NCI-H345 treated with DMSO at 0.1 percent for 48 hours (cell line): ENCODE measurements around the gene MSRB2.
"Not testable (repeated sequence)": the region's sequence is repeated elsewhere in the genome, so short reads cannot be mapped to it uniquely, and the experiment has no call there.

Experiments used
- DNase-seq: peaks from one replicate; lab custom pipeline; 2025; ENCODE audit not compliant: unreplicated experiment; lab: John Stamatoyannopoulos, UW

Gene MSRB2

DNA sequence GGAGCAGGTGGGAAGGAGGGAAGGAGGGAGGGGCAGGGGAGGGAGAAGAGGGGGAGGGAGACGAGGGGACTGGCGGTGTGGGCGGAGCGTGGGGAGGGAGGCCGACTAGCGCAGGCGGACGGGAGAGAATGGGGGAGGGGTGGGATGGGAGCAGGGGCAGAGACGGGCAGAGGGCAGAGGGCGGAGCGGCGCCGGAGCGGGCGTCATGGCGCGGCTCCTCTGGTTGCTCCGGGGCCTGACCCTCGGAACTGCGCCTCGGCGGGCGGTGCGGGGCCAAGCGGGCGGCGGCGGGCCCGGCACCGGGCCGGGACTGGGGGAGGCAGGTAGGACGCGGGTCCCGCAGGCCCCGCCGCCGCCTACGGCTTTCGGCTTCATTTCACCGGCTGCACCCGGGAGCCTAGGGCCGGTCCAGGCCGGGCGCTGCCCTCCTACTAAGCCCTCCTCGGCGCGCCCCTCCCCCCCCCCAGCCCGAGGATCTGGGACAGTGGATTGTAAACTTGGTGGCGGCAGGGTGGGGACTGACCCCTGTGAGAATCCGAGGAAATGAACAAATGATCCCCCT, at the start of gene MSRB2:
TSS of gene MSRB2 (plus strand) at position 176 of the 562 bp plus-strand sequence. CDS start at position 206, 30 bp downstream.
- peak; percentile 44 for DNase-seq

DNA sequence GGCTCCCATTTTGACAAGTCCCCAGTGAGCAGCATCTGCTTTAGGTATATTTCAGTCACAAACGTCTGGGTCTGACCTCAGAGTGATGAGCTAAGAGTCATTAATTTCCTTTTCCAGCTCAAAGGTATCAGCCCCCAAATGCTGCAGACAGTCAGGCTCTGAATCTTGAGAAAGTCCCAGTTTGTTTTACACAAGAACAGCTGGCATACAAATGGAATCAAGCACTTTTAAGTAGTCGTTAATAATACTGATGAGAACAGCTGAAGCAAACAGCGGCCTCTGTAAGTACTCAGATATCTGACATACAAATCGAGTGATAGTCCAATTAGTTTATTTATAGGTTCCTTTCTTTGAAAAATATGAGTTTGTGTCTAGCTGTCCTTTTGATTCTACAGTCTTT, 49.4 kb upstream of the MSRB2 start:
- no peak for DNase-seq

- no peak for DNase-seq
Observed at GRCh38 chr10:23047201-23048050, 48.0 kb upstream of the MSRB2 start.

DNA sequence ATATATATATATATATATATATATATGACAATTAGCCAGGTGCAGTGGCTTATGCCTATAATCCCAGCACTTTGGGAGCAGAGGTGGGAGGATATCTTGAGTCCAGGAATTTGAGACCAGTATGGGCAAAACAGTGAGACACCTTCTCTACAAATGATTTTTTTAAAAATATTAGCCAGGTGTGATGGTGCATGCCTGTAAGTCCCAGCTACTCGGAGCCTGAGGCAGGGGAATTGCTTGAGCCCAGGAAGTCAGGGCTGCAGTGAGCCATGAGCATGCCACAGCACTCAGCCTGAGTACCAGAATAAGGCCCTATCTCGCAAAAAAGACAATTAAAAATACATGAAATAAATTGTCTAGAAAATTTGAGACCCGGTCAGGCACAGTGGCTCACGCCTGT, 47.2 kb upstream of the MSRB2 start:
- no peak for DNase-seq

GRCh38 chr10:23051278-23051677, 44.1 kb upstream of the MSRB2 start:
- DNase-seq = no peak

- no peak for DNase-seq
Observed at GRCh38 chr10:23051855-23052331, 43.5 kb upstream of the MSRB2 start.

DNA sequence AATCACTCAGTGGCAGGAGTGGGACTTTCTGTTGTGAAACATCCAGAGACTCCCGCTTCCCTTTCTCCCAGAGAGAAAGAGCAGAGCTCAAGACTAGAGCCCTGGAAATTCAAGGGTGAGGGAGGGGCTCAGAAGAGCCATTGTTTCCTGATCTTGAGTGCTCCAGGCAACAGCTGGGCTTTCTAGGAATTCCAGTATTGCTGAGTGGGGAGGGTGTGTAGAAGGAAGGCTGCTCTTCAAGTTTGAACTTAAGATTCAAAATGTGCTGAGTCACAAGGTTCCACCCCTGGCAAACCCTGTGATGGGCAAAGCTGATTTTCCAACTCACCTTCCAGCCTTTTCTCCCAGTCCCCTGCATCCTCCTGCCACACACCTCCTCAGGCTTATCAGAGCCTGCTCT, 42.3 kb upstream of the MSRB2 start:
- DNase-seq = no peak

GRCh38 chr10:23055424-23056185, 39.8 kb upstream of the MSRB2 start:
- DNase-seq = no peak

- no peak for DNase-seq
Observed at GRCh38 chr10:23056186-23056579, 39.2 kb upstream of the MSRB2 start.

- no peak for DNase-seq
Observed at GRCh38 chr10:23058366-23058765, 37.0 kb upstream of the MSRB2 start.

DNA sequence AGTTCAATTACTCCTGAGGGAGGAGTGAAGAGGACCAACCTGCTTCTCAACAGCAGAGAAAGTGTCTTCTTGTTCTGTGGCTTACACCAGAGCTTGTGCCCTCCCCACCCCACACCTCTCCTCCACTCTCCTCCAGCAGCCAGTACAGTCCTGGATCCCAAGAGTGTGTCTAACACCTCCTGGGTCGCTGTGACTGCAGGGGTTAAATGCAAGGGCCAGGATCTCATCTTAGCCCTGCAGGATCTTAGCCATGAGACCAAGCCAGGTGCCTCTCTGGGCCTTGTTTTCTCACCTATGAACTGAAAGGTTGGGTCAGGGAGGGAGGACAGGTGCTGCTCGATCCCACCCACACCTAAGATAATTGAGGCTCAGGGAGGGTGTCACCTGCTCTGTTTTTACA, 34.5 kb upstream of the MSRB2 start:
- no peak for DNase-seq

DNA sequence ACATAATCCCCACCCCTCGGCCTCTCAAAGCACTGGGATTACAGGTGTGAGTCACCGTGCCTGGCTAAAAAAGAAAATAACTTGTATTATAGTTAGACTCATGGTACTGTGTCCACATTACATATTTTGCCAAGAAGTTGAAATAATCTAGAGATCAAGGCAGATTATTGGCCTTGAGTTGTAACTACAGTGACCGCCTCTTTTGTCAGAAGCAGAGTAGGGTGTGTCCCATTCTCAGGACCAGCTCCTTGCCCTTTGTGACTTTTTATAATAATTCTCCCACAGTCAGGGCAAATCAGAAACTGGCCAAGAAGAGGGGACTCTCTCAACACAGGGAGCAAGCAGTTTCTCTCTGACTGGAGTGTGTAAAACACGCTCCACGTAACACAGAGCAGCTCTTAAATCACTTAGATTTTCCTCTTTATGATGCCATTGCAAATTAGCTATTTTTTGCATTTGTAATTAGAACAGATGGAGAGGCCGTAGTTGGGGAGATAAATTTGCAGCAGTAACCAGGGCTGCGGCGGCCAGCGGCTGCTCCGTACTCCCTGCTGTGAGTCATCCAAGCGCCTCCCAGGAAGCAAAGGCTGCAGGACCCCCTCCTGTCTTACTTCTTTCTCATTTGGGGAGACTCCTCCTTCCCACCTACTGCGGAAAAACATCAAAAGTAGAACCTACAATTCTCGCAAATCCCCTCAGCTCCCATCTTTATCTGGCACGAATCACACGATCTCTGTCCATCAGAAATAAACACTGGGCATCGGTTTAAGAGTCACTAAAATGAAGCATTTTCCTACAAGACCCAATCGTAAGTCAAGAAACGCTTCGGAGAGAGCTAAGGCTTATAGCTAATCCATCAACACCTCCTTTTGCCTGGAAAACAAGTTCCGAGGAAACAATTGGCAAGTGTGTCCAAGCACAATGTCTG, 32.1 kb upstream of the MSRB2 start:
- no peak for DNase-seq

- no peak for DNase-seq
Observed at GRCh38 chr10:23063973-23064812, 31.2 kb upstream of the MSRB2 start.

DNA sequence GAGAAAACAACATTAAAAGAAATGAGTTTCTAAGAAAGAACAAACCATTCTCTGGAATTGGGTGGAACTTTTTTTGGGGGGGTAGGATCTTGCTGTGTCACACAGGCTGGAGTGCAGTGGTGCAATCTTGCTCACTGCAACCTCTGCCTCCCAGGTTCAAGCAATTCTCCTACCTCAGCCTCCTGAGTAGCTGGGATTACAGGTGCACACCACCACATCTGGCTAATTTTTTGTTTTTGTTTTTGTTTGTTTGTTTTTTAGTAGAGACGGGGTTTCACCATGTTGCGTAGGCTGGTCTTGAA, 30.6 kb upstream of the MSRB2 start:
- not testable (repeated sequence) for DNase-seq

DNA sequence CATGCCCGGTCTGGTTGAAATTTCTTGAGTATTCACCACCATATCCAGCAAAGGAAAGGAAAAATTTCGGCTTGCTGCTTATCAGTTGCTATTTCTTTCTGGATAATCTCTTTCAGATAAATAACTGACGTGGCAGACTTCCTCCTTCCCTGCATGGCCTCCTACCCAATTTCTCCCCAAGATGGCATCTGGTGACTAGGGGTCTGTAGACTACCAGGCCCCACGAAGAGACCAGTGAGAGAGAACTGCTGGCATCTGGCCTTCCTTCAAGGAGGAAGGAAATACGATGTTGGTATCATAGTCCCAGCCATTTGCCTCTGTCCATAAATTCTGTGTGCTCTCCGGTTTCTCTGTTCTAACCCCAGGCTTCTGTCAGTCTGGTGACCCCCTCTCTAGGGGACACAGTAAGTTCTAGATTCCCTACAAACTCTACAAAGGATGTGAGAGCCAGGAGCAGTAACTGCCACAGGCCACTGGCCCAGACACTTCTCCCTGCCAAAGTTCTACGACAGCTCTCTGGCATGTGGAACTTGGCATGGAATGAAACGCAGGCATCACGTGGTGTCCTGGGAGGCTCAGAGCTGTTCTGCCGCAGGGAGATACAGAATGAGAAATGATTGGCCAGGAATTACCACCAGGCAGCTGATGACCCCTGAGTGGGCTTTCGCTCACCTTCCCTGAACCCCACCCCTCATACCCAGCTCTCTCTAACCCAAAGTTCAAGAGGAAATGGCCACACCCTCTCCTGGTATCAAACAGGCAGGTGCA, 30.0 kb upstream of the MSRB2 start:
- no peak for DNase-seq

DNA sequence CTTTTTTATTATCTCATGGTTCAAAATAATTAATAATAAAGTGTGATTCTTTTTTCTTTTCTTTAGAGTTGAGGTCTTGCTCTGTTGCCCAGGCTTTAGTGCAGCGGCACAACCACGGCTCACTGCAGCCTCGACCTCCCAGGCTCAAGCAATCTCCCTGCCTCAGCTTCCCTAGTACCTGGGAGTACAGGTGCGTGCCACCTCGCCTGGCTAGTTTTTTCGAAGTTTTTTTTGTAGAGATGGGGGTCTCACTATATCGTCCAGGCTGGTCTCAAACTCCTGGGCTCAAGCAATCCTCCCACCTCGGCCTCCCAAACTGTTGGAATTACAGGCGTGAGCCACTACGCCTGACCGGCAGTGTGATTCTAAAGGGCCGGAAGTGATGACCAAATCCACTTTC, 28.0 kb upstream of the MSRB2 start:
- DNase-seq = no peak

DNA sequence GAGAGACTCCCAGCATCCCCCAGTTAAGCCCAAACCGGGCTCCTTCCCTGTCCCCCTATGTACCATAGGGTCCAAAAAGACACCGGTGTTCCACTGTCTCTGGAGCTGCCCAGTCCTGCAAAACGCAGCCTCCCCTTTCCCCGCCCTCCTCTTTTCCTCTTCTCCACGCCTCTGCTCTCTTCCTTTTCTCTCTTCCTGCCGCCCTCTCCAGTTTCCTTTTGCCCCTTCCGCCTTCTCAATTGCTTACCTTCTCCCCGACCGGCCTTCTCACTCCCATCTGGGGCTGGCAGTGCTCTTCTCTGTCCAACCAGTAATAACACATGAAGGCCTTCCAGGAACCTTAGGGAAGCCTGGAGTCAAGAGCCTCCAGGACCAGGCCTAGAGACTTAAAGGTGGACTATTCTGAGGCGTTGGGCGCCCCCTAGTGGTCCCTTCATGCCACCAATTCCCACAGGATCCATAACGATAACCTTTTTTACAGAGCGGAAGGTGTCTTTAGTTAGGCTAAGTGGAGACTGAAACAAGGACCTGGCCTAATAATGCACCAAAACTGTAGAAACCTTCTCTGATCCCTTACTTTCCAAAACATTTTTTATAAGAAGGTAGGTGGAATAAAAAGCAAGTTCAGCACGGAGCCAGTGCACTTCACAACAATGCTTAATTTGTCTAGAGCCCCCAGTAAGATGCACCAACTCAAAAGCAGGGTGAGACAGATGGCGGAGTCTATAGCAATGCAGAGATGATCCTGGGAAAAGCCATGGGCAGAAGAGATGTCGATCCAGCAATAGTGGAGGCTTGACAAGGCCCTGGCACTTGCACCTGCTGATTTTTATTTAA, 27.2 kb upstream of the MSRB2 start:
- peak; percentile 48 for DNase-seq

- no peak for DNase-seq
Observed at GRCh38 chr10:23069019-23069815, 26.2 kb upstream of the MSRB2 start.
